ENCODE results near the gene ZNF28. TPM values are rescaled to one million over a fixed set of nuclear protein-coding genes. Genes with fewer than 3 reads are reported as not detected.
"Not testable (repeated sequence)": the region's sequence is repeated elsewhere in the genome, so short reads cannot be mapped to it uniquely, and the experiment has no call there.

Gene ZNF28
- total RNA-seq (2022) = 16.4 and 27.2 TPM in 2 replicates
- percentile 59 among the genes with signal in this experiment for Bru-seq, nascent RNA
- percentile 61 among the genes with signal in this experiment for BruChase-seq, experiment 1, labeled RNA remaining after a 6-hour chase
- BruChase-seq, experiment 2, labeled RNA remaining after a 2-hour chase = percentile 64 among the genes with signal in this experiment
- long read RNA-seq, full-length matches to known transcripts = 3 of 24 reads
- long read RNA-seq, partial matches to known transcripts = 3 of 24 reads
- long read RNA-seq, other reads (novel, unspliced or antisense) = 18 of 24 reads

DNA sequence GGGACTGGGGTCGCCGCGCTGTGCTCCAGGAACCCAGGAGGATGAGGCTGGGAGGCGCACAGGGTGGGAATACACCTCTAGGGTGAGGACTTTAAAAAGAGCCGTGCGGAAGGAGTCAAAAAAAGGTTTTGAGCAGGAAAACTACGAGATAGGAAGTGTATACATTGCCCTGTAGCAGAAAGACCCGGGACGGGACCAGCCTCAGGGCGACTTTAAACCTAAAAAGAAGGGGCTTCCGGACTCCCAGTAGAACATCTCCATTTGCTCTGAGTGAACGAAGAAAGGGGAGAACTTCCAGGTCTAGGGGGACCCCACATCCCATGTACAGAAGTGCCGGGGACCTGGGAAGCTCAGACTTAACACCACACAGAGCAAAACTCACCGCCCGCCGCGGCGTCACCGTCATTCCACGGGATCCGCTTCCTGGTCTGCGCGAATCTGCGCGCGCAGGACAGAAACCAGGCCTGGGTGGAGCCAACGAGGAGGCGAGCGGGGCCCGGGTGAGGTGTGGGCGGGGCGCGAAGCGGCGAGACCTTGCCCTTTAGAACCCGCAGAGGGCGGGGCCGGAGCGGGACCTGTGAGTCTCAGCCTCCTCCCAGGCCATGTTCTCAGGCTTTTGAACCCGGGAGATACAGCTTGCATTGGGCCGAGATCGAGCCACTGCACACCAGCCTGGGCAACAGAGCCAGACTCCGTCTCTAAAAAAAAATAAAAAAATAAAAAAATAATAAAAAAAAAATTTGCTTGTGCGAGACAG is at the start of gene ZNF28:
TSS of gene ZNF28 (minus strand) at position 430 of the 757 bp plus-strand sequence. CDS start 3,675 bp downstream, outside the sequence.
- Mint-ChIP-seq H3K27ac (ENCODE audit: unreplicated experiment) (peak within 1 kb of the TSS; percentile 4), H3K9me3 (ENCODE audit: low read depth, unreplicated experiment) (peaks cover 15% of the 10 kb centered on the region), H3K4me3 (ENCODE audit: low read depth, unreplicated experiment) (peak within 1 kb of the TSS; percentile 73), H3K4me1 (ENCODE audit: low read depth, unreplicated experiment) (peaks cover 11% of the 10 kb centered on the region), H3K36me3 (ENCODE audit: insufficient read depth, unreplicated experiment) (peaks cover 35% of the 10 kb centered on the region)
- DNase-seq = peak; percentile 63
- intact Hi-C loops (cut with micrococcal nuclease; ENCODE audit: unreplicated experiment); H3K27me3 Mint-ChIP-seq (ENCODE audit: unreplicated experiment); BruUV-seq (replicated peaks): not testable (repeated sequence)
- CTCF ChIA-PET = interaction anchor here (0.6 kb wide), 1 partner anchor 119 kb away, joined by 5 read pairs; no protein-coding TSS in a partner anchor

- H3K4me1 Mint-ChIP-seq (ENCODE audit: low read depth, unreplicated experiment); H3K4me3 Mint-ChIP-seq (ENCODE audit: low read depth, unreplicated experiment); H3K27me3 Mint-ChIP-seq (ENCODE audit: unreplicated experiment); BruUV-seq (replicated peaks); intact Hi-C loops (cut with micrococcal nuclease; ENCODE audit: unreplicated experiment); H3K36me3 Mint-ChIP-seq (ENCODE audit: insufficient read depth, unreplicated experiment); H3K27ac Mint-ChIP-seq (ENCODE audit: unreplicated experiment); DNase-seq: not testable (repeated sequence)
- CTCF ChIA-PET = interaction anchor here (0.6 kb wide), 1 partner anchor 126 kb away, joined by 3 read pairs; no protein-coding TSS in a partner anchor
- H3K9me3 Mint-ChIP-seq (ENCODE audit: low read depth, unreplicated experiment) = peaks cover 22% of the 10 kb centered on the region
Measured at GRCh38 chr19:52868031-52868430, 46.6 kb upstream of the ZNF28 start.

GRCh38 chr19:52857378-52858191 is 36.2 kb upstream of the ZNF28 start, which contains the start of gene ZNF468:
ZNF468 (minus strand) TSS chr19:52857619; CDS start chr19:52854272, 3,347 bp downstream.
- BruUV-seq (replicated peaks); H3K27me3 Mint-ChIP-seq (ENCODE audit: unreplicated experiment); CTCF ChIA-PET; H3K4me1 Mint-ChIP-seq (ENCODE audit: low read depth, unreplicated experiment): not testable (repeated sequence)
- Mint-ChIP-seq H3K36me3 (ENCODE audit: insufficient read depth, unreplicated experiment) (peaks cover 17% of the 10 kb centered on the region), H3K27ac (ENCODE audit: unreplicated experiment) (peak within 1 kb of the TSS; percentile 60), H3K9me3 (ENCODE audit: low read depth, unreplicated experiment) (peaks cover 14% of the 10 kb centered on the region), H3K4me3 (ENCODE audit: low read depth, unreplicated experiment) (peak within 1 kb of the TSS; percentile 84)
- DNase-seq = peak; percentile 69
- intact Hi-C loops (cut with micrococcal nuclease; ENCODE audit: unreplicated experiment) = loop anchor here (10.0 kb wide), 1 partner anchor 47 kb away; no protein-coding TSS in a partner anchor

GRCh38 chr19:52856540-52857377 is 35.3 kb upstream of the ZNF28 start:
- H3K9me3 Mint-ChIP-seq (ENCODE audit: low read depth, unreplicated experiment) = peaks cover 11% of the 10 kb centered on the region
- intact Hi-C loops (cut with micrococcal nuclease; ENCODE audit: unreplicated experiment) = loop anchor here (10.0 kb wide), 1 partner anchor 48 kb away; no protein-coding TSS in a partner anchor
- peaks cover 17% of the 10 kb centered on the region for H3K36me3 Mint-ChIP-seq (ENCODE audit: insufficient read depth, unreplicated experiment)
- CTCF ChIA-PET; H3K27me3 Mint-ChIP-seq (ENCODE audit: unreplicated experiment); H3K4me1 Mint-ChIP-seq (ENCODE audit: low read depth, unreplicated experiment): not testable (repeated sequence)
- peak overlapping the region; percentile 60 for H3K27ac Mint-ChIP-seq (ENCODE audit: unreplicated experiment)
- DNase-seq = peak; percentile 5
- BruUV-seq (replicated peaks) = TSS peak; percentile 69
- peak overlapping the region; percentile 84 for H3K4me3 Mint-ChIP-seq (ENCODE audit: low read depth, unreplicated experiment)

DNA sequence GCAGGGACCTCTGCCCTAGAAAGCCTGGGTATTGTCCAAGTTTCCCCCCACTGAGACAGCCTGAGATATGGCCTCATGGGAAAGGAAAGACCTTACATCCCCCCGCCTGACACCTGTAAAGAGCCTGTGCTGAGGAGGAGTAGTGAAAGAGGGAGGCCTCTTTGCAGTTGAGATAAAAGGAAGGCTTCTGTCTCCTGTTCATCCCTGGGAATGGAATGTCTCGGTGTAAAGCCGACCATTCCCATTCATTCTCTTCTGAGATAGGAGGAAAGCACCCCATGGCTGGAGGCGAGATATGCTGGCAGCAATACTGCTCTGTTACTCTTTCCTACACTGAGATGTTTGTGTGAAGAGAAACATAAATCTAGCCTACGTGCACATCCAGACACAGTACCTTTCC is 25.9 kb upstream of the ZNF28 start:
- BruUV-seq (replicated peaks); H3K4me1 Mint-ChIP-seq (ENCODE audit: low read depth, unreplicated experiment); H3K27ac Mint-ChIP-seq (ENCODE audit: unreplicated experiment); H3K4me3 Mint-ChIP-seq (ENCODE audit: low read depth, unreplicated experiment); CTCF ChIA-PET; DNase-seq; intact Hi-C loops (cut with micrococcal nuclease; ENCODE audit: unreplicated experiment); H3K27me3 Mint-ChIP-seq (ENCODE audit: unreplicated experiment): not testable (repeated sequence)
- Mint-ChIP-seq H3K36me3 (ENCODE audit: insufficient read depth, unreplicated experiment) (peaks cover 59% of the 10 kb centered on the region), H3K9me3 (ENCODE audit: low read depth, unreplicated experiment) (peaks cover 17% of the 10 kb centered on the region)

DNA sequence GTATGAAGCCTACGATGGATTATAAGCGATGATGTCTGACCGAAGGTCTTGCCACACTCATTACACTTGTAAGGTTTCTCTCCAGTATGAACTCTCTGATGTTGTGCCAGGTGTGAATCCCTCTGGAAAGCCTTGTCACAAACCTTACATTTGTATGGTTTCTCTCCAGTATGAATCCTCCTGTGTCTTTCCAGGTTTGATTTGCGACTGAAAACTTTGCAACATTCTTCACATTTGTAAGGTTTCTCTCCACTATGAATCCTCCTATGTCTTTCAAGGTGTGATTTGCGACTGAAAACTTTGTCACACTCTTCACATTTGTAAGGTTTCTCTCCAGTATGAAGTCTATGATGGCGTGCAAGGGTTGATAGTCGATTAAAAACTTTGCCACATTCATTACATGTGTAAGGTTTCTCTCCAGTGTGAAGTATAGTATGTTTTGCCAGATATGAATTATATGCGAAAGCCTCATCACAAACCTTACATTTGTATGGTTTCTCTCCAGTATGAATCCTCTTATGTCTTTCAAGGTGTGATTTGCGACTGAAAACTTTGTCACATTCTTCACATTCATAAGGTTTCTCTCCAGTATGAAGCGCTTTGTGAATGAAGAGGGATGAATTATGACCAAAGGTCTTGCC is 19.5 kb upstream of the ZNF28 start:
- H3K27ac Mint-ChIP-seq (ENCODE audit: unreplicated experiment); intact Hi-C loops (cut with micrococcal nuclease; ENCODE audit: unreplicated experiment); H3K4me3 Mint-ChIP-seq (ENCODE audit: low read depth, unreplicated experiment); H3K27me3 Mint-ChIP-seq (ENCODE audit: unreplicated experiment); CTCF ChIA-PET; DNase-seq; BruUV-seq (replicated peaks); H3K4me1 Mint-ChIP-seq (ENCODE audit: low read depth, unreplicated experiment): not testable (repeated sequence)
- Mint-ChIP-seq H3K9me3 (ENCODE audit: low read depth, unreplicated experiment) (peaks cover 18% of the 10 kb centered on the region), H3K36me3 (ENCODE audit: insufficient read depth, unreplicated experiment) (peaks cover 67% of the 10 kb centered on the region)

- Mint-ChIP-seq H3K9me3 (ENCODE audit: low read depth, unreplicated experiment) (peaks cover 25% of the 10 kb centered on the region), H3K36me3 (ENCODE audit: insufficient read depth, unreplicated experiment) (peaks cover 19% of the 10 kb centered on the region)
- H3K27me3 Mint-ChIP-seq (ENCODE audit: unreplicated experiment); CTCF ChIA-PET; H3K27ac Mint-ChIP-seq (ENCODE audit: unreplicated experiment); H3K4me3 Mint-ChIP-seq (ENCODE audit: low read depth, unreplicated experiment); intact Hi-C loops (cut with micrococcal nuclease; ENCODE audit: unreplicated experiment); BruUV-seq (replicated peaks); DNase-seq; H3K4me1 Mint-ChIP-seq (ENCODE audit: low read depth, unreplicated experiment): not testable (repeated sequence)
Measured at GRCh38 chr19:52834289-52834688, 12.9 kb upstream of the ZNF28 start.

DNA sequence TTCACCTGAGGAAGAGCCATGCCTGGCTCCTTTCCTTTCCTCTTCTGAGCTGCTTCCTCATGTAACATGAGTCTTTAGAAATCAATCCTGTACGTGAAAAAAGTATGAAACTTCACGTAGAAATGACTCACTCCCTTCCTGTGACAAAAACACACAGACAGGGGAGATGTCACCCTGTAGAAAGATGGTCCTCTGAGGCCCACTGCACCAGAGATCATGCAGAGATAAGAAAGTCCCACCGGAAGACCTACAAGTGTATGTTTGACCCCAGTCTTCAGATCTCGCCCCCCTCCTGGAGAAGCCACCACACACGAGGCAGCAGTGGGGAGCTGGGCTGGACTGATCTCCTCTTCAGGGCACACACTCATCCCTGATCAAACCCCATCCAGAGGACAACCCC is 12.1 kb upstream of the ZNF28 start:
- CTCF ChIA-PET; H3K27ac Mint-ChIP-seq (ENCODE audit: unreplicated experiment); intact Hi-C loops (cut with micrococcal nuclease; ENCODE audit: unreplicated experiment); H3K27me3 Mint-ChIP-seq (ENCODE audit: unreplicated experiment); H3K4me1 Mint-ChIP-seq (ENCODE audit: low read depth, unreplicated experiment); BruUV-seq (replicated peaks); H3K4me3 Mint-ChIP-seq (ENCODE audit: low read depth, unreplicated experiment); DNase-seq: not testable (repeated sequence)
- H3K36me3 Mint-ChIP-seq (ENCODE audit: insufficient read depth, unreplicated experiment) = peaks cover 13% of the 10 kb centered on the region
- H3K9me3 Mint-ChIP-seq (ENCODE audit: low read depth, unreplicated experiment) = peaks cover 25% of the 10 kb centered on the region
